HG02973 (cell line): ENCODE data around the gene PIP4K2C.
A peak's percentile ranks its signal among the peaks of the same experiment; 100 is the strongest.
"Not testable (repeated sequence)": the region's sequence is repeated elsewhere in the genome, so short reads cannot be mapped to it uniquely, and the experiment has no call there.

Experiments
- ATAC-seq: cut with Tn5 transposase; IDR thresholded peaks from one replicate; pipeline ENCODE4 v1.9.1; 2021; ENCODE audit warnings: moderate library complexity; ENCODE audit not compliant: unreplicated experiment

The PIP4K2C gene

DNA sequence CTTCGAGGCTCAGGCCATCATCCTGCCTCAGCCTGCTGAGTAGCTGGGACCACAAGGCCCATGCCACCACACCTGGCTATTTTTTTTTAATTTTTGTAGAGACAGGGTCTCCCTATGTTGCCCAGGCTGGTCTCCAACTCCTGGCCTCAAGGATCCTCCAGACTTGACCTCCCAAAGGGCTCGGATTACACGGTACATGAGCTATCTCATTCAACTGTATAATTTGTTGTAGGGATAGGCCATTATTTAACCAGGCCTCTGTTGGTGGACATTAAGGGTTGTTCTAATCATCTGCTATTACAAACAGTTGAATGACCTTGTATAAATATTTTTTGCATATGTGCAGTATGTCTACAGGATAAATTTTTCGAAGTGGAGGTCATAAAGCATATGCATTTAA is 32.1 kb upstream of the PIP4K2C start:
- ATAC-seq = no peak

DNA sequence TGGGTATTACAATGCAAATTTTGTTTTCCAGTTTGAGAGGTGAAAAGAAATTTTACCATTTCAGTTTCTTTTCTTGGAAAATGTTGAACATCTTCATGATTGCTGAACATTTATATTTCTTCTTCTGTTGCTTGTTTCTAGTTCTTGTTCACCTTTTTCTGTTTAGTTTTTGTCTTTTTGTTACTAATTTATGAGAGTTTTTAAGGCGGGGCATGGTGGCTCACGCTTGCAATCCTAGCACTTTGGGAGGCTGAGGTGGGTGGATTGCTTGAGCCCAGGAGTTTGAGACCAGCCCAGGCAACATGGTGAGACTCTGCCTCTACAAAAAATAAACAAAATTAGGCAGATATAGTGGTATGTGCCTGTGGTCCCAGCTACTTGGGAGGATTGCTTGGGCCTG is 30.5 kb upstream of the PIP4K2C start:
- ATAC-seq = no peak

DNA sequence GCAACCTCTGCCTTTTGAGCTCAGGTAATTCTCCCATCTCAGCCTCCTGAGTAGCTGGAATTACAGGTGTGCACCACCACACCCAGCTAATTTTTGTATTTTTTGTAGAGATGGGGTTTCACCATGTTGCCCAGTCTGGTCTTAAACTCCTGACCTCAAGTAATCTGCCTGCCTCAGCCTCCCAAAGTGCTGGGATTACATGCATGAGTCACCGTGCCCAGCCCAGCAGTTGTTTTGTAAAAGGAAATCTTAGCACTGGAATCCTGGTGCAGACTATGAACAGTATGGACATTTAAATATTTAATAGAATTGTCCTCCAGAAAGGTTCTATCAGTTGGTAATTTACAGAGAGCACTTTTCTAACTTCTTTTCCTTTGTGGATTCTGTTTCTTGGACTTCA is 29.9 kb upstream of the PIP4K2C start:
- not testable (repeated sequence) for ATAC-seq

DNA sequence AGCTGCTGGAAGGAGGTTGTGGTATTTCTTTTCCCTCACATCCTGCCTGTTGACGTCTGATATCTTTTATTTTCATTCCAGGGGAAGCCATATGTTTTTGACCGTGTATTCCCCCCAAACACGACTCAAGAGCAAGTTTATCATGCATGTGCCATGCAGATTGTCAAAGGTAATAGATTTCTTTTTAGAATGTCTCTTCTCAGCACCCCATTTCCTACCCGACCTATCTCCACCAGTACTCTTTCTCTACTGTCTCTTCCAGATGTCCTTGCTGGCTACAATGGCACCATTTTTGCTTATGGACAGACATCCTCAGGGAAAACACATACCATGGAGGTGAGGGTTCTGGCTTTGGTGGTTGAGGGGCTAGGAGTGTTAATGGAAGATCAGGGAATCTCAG is 27.6 kb upstream of the PIP4K2C start:
- ATAC-seq = no peak

- ATAC-seq = no peak
These were observed 26.7 kb upstream of the PIP4K2C start for GRCh38 chr12:57564178-57564740.

- ATAC-seq = no peak
These were observed 22.2 kb upstream of the PIP4K2C start for GRCh38 chr12:57568838-57569237.

DNA sequence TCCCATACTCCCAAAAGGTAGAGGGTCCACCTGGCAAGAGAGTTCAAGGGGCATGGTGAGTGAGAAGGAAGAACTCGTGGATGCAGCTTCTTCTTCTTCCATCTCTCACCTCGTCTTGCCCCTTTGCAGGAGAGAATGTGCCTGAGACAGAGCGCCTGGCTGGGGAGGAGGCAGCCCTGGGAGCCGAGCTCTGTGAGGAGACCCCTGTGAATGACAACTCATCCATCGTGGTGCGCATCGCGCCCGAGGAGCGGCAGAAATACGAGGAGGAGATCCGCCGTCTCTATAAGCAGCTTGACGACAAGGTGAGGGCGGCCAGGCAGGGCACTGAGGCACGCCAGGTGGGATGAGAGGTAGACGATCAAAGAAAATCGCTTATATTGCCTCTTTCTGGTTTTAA is 21.1 kb upstream of the PIP4K2C start:
- ATAC-seq = no peak

DNA sequence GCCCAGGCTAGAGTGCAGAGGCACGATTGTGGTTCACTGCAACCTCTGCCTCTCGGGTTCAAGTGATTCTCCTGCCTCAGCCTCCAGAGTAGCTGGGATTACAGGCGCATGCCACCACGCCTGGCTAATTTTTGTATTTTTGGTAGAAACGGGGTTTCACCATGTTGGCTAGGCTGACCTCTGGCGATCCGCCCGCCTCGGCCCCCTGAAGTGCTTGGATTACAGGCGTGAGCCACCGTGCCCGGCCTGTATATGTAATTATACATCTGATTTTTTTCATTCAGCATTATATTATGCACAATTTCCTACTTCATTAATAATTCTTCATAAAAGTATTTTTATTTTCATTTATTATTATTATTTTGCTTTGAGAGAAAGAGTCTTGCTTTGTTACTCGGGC is 20.6 kb upstream of the PIP4K2C start:
- not testable (repeated sequence) for ATAC-seq

GRCh38 chr12:57571926-57572762 is 18.8 kb upstream of the PIP4K2C start:
- no peak for ATAC-seq

- ATAC-seq = no peak
These were observed 16.2 kb upstream of the PIP4K2C start for GRCh38 chr12:57574795-57575194.

- no peak for ATAC-seq
These were observed 15.0 kb upstream of the PIP4K2C start for GRCh38 chr12:57575771-57576612.

- ATAC-seq = no peak
These were observed 14.3 kb upstream of the PIP4K2C start for GRCh38 chr12:57576613-57577160.

- ATAC-seq = no peak
These were observed 12.8 kb upstream of the PIP4K2C start for GRCh38 chr12:57577981-57578758.

GRCh38 chr12:57579011-57579410 is 12.0 kb upstream of the PIP4K2C start:
- no peak for ATAC-seq

GRCh38 chr12:57579677-57580465 is 11.1 kb upstream of the PIP4K2C start:
- ATAC-seq = no peak

DNA sequence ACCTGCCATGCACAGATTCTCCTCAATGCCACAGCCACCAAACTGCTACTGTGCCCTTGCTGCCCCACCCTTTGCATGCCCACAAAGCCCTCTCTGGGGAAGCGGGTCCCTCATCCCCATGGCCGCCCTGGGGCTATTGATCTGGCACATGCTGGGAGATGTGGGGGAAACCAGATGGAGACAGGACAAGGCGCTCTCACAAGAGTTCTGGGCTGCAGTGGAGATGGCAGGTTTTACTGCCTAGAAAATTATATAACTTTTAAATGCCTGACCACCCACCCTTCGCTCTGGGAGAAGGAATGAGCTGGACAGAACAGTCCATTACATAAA is 10.6 kb upstream of the PIP4K2C start:
- no peak for ATAC-seq

- no peak for ATAC-seq
These were observed 9.2 kb upstream of the PIP4K2C start for GRCh38 chr12:57581802-57582201.

DNA sequence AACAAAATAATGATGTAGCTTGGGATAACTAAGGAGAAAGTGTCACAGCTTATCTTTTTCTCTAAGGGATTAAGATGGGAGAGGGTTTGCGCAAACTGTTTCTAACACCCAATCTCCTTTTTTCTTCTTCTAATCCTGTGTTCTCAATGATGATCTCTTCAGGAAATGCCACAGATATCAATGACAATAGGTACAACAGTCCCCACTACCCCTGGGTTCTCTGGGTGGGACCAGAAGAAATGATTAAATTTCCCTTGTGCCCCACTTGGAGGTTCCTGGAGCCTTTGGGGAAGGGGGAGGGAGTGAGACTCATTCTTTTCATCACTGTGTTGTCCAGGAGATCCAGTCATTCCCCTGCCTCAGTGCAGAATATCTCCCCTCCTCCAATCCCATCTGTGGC is 8.6 kb upstream of the PIP4K2C start:
- no peak for ATAC-seq

GRCh38 chr12:57583008-57583831 is 7.8 kb upstream of the PIP4K2C start:
- peak; percentile 97 for ATAC-seq
